Progenitor cell of endocrine pancreas (in vitro differentiated cells): Measurements from ENCODE around the gene OSBPL8. TPM values are rescaled to one million over a fixed set of nuclear protein-coding genes. Genes with fewer than 3 reads are reported as not detected.
A peak's percentile ranks its signal among the peaks of the same experiment; 100 is the strongest.

Experiments used
- DNase-seq: peaks from one replicate; pipeline ENCODE4 v3.0.0; 2021; ENCODE audit warnings: low spot score; ENCODE audit not compliant: unreplicated experiment
- H3K27ac Mint-ChIP-seq: 2 replicates; pipeline ENCODE4 v1.8.0; 2021; ENCODE audit warnings: mild to moderate bottlenecking, moderate library complexity, mixed read lengths
- H3K27me3 Mint-ChIP-seq: 2 replicates; pipeline ENCODE4 v1.8.0; 2021; ENCODE audit warnings: mixed read lengths
- H3K36me3 Mint-ChIP-seq: 2 replicates; pipeline ENCODE4 v1.8.0; 2022; ENCODE audit warnings: mixed read lengths; ENCODE audit not compliant: insufficient read depth
- H3K4me1 Mint-ChIP-seq: 2 replicates; pipeline ENCODE4 v1.8.0; 2021; ENCODE audit warnings: low read depth, mixed read lengths
- H3K4me3 Mint-ChIP-seq: 2 replicates; pipeline ENCODE4 v1.8.0; 2021; ENCODE audit warnings: low read depth, mild to moderate bottlenecking, moderate library complexity, mixed read lengths
- H3K9me3 Mint-ChIP-seq: 2 replicates; pipeline ENCODE4 v1.8.0; 2021; ENCODE audit warnings: low read depth, mixed read lengths
- total RNA-seq: library from RNA; stranded (reverse); gene quantifications from 2 replicates; pipeline ENCODE4 v1.2.1, GENCODE V29; 2021
- TF ChIP-seq, protein P1 (sequence below): fragments of 200-600 bp; sonication (generic); IDR thresholded peaks from one replicate; pipeline ENCODE4 v1.5.0; 2021; ENCODE audit warnings: antibody characterized with exemption, mild to moderate bottlenecking; ENCODE audit not compliant: unreplicated experiment

The OSBPL8 gene
- total RNA-seq, 1 donor from 2014 or later, result 65.3 TPM

GRCh38 chr12:76555797-76556196 lies 3.8 kb downstream of the OSBPL8 start:
- no peak for DNase-seq
- H3K36me3 Mint-ChIP-seq, result no peaks in the 10 kb centered on the region
- H3K4me3 Mint-ChIP-seq, result no peak overlapping the region
- H3K27me3 Mint-ChIP-seq, result no peaks in the 10 kb centered on the region
- TF ChIP-seq, protein P1, sequence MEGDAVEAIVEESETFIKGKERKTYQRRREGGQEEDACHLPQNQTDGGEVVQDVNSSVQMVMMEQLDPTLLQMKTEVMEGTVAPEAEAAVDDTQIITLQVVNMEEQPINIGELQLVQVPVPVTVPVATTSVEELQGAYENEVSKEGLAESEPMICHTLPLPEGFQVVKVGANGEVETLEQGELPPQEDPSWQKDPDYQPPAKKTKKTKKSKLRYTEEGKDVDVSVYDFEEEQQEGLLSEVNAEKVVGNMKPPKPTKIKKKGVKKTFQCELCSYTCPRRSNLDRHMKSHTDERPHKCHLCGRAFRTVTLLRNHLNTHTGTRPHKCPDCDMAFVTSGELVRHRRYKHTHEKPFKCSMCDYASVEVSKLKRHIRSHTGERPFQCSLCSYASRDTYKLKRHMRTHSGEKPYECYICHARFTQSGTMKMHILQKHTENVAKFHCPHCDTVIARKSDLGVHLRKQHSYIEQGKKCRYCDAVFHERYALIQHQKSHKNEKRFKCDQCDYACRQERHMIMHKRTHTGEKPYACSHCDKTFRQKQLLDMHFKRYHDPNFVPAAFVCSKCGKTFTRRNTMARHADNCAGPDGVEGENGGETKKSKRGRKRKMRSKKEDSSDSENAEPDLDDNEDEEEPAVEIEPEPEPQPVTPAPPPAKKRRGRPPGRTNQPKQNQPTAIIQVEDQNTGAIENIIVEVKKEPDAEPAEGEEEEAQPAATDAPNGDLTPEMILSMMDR, result no peak
- H3K27ac Mint-ChIP-seq, result no peak overlapping the region
- H3K9me3 Mint-ChIP-seq, result no peaks in the 10 kb centered on the region
- H3K4me1 Mint-ChIP-seq, result peaks cover 29% of the 10 kb centered on the region

DNA sequence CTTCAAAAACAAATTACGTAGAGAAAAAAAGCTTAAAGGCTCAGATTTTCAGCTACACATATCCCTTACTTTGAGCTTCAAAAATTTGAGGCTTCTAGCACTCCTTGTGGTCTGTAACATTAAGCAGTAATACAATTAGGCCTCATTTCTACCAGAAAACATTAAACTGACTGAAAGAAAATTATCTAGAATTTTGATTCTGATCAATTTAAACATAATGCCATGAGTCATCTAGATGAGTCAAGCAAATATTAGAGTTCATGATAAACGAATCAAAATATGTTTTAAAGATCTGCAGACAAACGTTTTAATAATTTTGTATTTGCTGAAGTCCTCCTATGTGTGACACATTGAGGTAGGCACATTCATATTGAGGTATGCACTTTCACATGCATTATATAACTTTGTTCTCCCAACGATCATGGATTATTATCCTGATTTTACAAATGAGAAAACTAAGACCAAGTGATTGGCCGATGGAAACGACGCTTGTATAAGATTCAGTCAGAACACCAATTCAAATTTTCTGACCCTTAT lies 4.3 kb downstream of the OSBPL8 start:
- H3K27me3 Mint-ChIP-seq, result no peaks in the 10 kb centered on the region
- no peaks in the 10 kb centered on the region for H3K9me3 Mint-ChIP-seq
- DNase-seq, result no peak
- TF ChIP-seq, protein P1, result no peak
- no peaks in the 10 kb centered on the region for H3K36me3 Mint-ChIP-seq
- H3K27ac Mint-ChIP-seq, result no peak overlapping the region
- H3K4me3 Mint-ChIP-seq, result no peak overlapping the region
- H3K4me1 Mint-ChIP-seq, result peaks cover 27% of the 10 kb centered on the region

GRCh38 chr12:76554405-76555230 lies 5.0 kb downstream of the OSBPL8 start:
- Mint-ChIP-seq H3K27me3 (no peaks in the 10 kb centered on the region), H3K27ac (no peak overlapping the region), H3K36me3 (no peaks in the 10 kb centered on the region), H3K9me3 (no peaks in the 10 kb centered on the region), H3K4me1 (peaks cover 27% of the 10 kb centered on the region), H3K4me3 (no peak overlapping the region)
- no peak for DNase-seq
- TF ChIP-seq, protein P1, result no peak

DNA sequence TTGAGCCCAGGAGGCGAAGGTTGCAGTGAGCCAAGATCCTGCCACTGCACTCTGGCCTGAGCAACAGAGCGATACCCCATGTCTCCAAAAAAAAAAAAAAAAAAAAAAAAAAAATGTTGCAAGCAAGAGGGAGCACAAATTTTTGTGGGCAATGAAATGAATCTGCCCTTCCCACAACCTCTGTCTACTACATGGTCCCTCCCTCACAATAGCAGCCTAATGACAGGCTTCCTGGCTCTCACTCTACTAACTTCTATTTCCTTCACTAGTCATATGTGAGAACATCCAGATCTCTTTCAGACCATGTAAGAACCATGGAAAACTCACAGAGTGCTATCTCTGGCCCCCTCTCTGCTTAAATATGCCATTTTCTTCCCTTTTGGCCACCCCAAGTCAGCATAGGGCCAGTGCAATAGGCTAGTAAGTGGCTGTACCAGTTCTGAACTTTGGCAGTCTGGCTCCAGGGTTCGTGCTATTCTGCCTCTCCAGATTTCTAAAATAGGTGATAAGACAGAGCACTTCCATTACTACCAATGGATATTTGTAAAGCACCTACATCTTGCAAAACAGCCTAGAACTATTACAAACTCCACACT lies 7.1 kb downstream of the OSBPL8 start:
- Mint-ChIP-seq H3K27me3 (no peaks in the 10 kb centered on the region), H3K36me3 (no peaks in the 10 kb centered on the region), H3K27ac (peak overlapping the region; percentile 6), H3K4me3 (no peak overlapping the region), H3K9me3 (no peaks in the 10 kb centered on the region), H3K4me1 (peaks cover 40% of the 10 kb centered on the region)
- TF ChIP-seq, protein P1, result no peak
- no peak for DNase-seq

DNA sequence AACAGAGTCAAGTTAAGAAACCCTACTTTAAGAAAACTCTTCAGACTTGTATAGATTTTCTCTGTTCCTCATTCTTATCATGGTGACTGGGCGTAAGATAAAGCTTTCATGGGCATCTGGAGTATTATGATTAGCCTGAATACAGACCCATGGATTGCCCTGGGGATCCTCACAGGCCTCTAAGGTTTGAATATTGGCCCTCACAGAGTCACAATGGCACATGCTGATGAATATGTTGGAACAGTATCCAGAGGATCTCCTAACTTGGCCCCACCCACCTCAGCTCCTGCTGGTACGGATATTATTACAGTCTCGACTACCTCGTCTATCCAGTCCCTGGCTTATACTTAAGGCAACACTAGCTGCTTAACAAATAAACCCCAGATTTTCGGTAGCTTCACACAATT lies 8.1 kb downstream of the OSBPL8 start:
- Mint-ChIP-seq H3K27me3 (no peaks in the 10 kb centered on the region), H3K27ac (no peak overlapping the region), H3K36me3 (no peaks in the 10 kb centered on the region), H3K4me3 (no peak overlapping the region), H3K9me3 (no peaks in the 10 kb centered on the region), H3K4me1 (peaks cover 49% of the 10 kb centered on the region)
- TF ChIP-seq, protein P1, result no peak
- no peak for DNase-seq
